Endothelial cell (in vitro differentiated cells): ENCODE data around the gene GAD1. TPM values are rescaled to one million over a fixed set of nuclear protein-coding genes. Genes with fewer than 3 reads are reported as not detected.

ENCODE experiments used
- DNase-seq: peaks from one replicate; pipeline ENCODE4 v3.0.0; 2021; ENCODE audit warnings: low spot score
- H3K27ac Mint-ChIP-seq: one replicate; pipeline ENCODE4 v1.8.0; 2021; ENCODE audit warnings: mixed read lengths, inconsistent platforms; ENCODE audit not compliant: unreplicated experiment
- H3K27me3 Mint-ChIP-seq: one replicate; pipeline ENCODE4 v1.8.0; 2021; ENCODE audit warnings: mild to moderate bottlenecking, moderate library complexity, mixed read lengths, inconsistent platforms; ENCODE audit not compliant: unreplicated experiment
- H3K36me3 Mint-ChIP-seq: one replicate; pipeline ENCODE4 v1.8.0; 2021; ENCODE audit warnings: mild to moderate bottlenecking, low read depth, mixed read lengths, inconsistent platforms; ENCODE audit not compliant: unreplicated experiment
- H3K4me1 Mint-ChIP-seq: one replicate; pipeline ENCODE4 v1.8.0; 2021; ENCODE audit warnings: mild to moderate bottlenecking, mixed read lengths, inconsistent platforms; ENCODE audit not compliant: unreplicated experiment
- H3K4me3 Mint-ChIP-seq: one replicate; pipeline ENCODE4 v1.8.0; 2021; ENCODE audit warnings: mild to moderate bottlenecking, mixed read lengths, inconsistent platforms; ENCODE audit not compliant: unreplicated experiment
- H3K9me3 Mint-ChIP-seq: one replicate; pipeline ENCODE4 v1.8.0; 2021; ENCODE audit warnings: mixed read lengths, inconsistent platforms; ENCODE audit not compliant: unreplicated experiment
- CTCF ChIP-seq: fragments of 200-600 bp; sonication (generic); IDR thresholded peaks from one replicate; pipeline ENCODE4 v1.5.0; 2021; ENCODE audit warnings: antibody characterized with exemption; ENCODE audit not compliant: unreplicated experiment
- total RNA-seq: library from RNA; stranded (reverse); fragmentation: NEBNext Ultra II Directional; extraction: Animal tissue kit (Norgen Biotek cat#: 25700); gene quantifications from one replicate; pipeline ENCODE4 v1.2.1, GENCODE V29; 2021; ENCODE audit not compliant: unreplicated experiment

The GAD1 gene
- total RNA-seq, 1 donor from 2014 or later: 129 TPM

- Mint-ChIP-seq H3K27me3 (peaks cover 16% of the 10 kb centered on the region), H3K9me3 (no peaks in the 10 kb centered on the region), H3K27ac (no peak overlapping the region), H3K4me1 (peaks cover 41% of the 10 kb centered on the region), H3K36me3 (peaks cover 6% of the 10 kb centered on the region), H3K4me3 (peak overlapping the region; percentile 85)
- no peak for TF ChIP-seq CTCF
- DNase-seq: peak; percentile 73
These were observed 2.8 kb upstream of the GAD1 start for GRCh38 chr2:170813611-170814532.

GRCh38 chr2:170814533-170815230, 2.0 kb upstream of the GAD1 start:
- no peak for DNase-seq
- H3K27me3 Mint-ChIP-seq: peaks cover 20% of the 10 kb centered on the region
- no peak for TF ChIP-seq CTCF
- peak overlapping the region; percentile 85 for H3K4me3 Mint-ChIP-seq
- no peak overlapping the region for H3K27ac Mint-ChIP-seq
- peaks cover 11% of the 10 kb centered on the region for H3K36me3 Mint-ChIP-seq
- no peaks in the 10 kb centered on the region for H3K9me3 Mint-ChIP-seq
- peaks cover 49% of the 10 kb centered on the region for H3K4me1 Mint-ChIP-seq

DNA sequence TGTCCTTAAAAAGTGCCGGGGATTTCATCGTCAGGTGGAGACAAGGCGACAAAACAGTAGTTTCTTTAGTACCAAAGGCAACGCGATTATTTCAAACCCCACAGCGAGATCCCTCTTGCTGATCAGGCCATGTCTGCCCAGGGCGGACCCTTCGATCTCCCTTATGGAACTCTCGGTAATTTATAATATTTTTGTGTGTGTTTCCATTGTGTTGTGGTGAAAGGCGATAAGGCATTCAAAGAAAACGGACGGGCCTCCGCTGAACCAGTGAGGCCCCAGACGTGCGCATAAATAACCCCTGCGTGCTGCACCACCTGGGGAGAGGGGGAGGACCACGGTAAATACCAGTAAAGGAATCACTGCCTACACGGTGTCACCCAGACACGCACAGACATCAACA, 1.4 kb upstream of the GAD1 start:
- no peak for DNase-seq
- H3K4me1 Mint-ChIP-seq: peaks cover 54% of the 10 kb centered on the region
- H3K4me3 Mint-ChIP-seq: peak overlapping the region; percentile 91
- no peak for TF ChIP-seq CTCF
- peaks cover 20% of the 10 kb centered on the region for H3K27me3 Mint-ChIP-seq
- peak overlapping the region; percentile 58 for H3K27ac Mint-ChIP-seq
- peaks cover 11% of the 10 kb centered on the region for H3K36me3 Mint-ChIP-seq
- no peaks in the 10 kb centered on the region for H3K9me3 Mint-ChIP-seq

- peaks cover 17% of the 10 kb centered on the region for H3K36me3 Mint-ChIP-seq
- peak overlapping the region; percentile 58 for H3K27ac Mint-ChIP-seq
- peak overlapping the region; percentile 97 for H3K4me3 Mint-ChIP-seq
- no peaks in the 10 kb centered on the region for H3K9me3 Mint-ChIP-seq
- TF ChIP-seq CTCF: peak; percentile 84
- DNase-seq: peak; percentile 89
- peaks cover 24% of the 10 kb centered on the region for H3K27me3 Mint-ChIP-seq
- H3K4me1 Mint-ChIP-seq: peaks cover 60% of the 10 kb centered on the region
These were observed 762 bp upstream of the GAD1 start for GRCh38 chr2:170815746-170816503.
